Tibial nerve (tissue), 4 donors: Measurements from ENCODE around the gene PAGE5. TPM values are rescaled to one million over a fixed set of nuclear protein-coding genes. Genes with fewer than 3 reads are reported as not detected.
A peak's percentile ranks its signal among the peaks of the same experiment; 100 is the strongest.

ENCODE experiments used
- DNase-seq, 2 donors: peaks; one replicate each; pipeline ENCODE4 v3.0.0-alpha.2; 2019; ENCODE audit warnings: low spot score in 2 of 2
- H3K27ac ChIP-seq, 4 donors: fragments of 200-600 bp; sonication (generic) in 3 of 4; one replicate each; pipeline ENCODE4 v1.5.1; 2017 to 2019; ENCODE audit warnings: mild to moderate bottlenecking in 1 of 4
- H3K27me3 ChIP-seq, 2 donors: fragments of 200-600 bp; sonication (generic) in 1 of 2; one replicate each; pipeline versions ENCODE4 v1.5.1 to v1.6.0; 2017 to 2019
- H3K36me3 ChIP-seq, 3 donors: fragments of 200-600 bp; sonication (generic); one replicate each; pipeline ENCODE4 v1.5.1; 2018 to 2019
- H3K4me1 ChIP-seq, 4 donors: fragments of 200-600 bp; sonication (generic) in 3 of 4; one replicate each; pipeline ENCODE4 v1.5.1; 2017 to 2019
- H3K4me3 ChIP-seq, 4 donors: fragments of 200-600 bp; sonication (generic) in 3 of 4; one replicate each; pipeline ENCODE4 v1.5.1; 2017 to 2019; ENCODE audit warnings: mild to moderate bottlenecking in 1 of 4, moderate library complexity in 1 of 4
- H3K9me3 ChIP-seq, 4 donors: fragments of 200-600 bp; sonication (generic) in 3 of 4; one replicate each; pipeline ENCODE4 v1.5.1; 2017 to 2019
- EP300 ChIP-seq, 2 donors: sonication (generic); formaldehyde crosslinking; IDR thresholded peaks; one replicate each; pipeline ENCODE4 v1.6.1; 2017; ENCODE audit warnings: antibody characterized with exemption in 2 of 2, mild to moderate bottlenecking in 1 of 2
- POLR2A ChIP-seq, 2 donors: fragments of 450-650 bp; IDR thresholded peaks; one replicate each; pipeline ENCODE4 v1.6.1; 2017; ENCODE audit warnings: antibody characterized with exemption in 2 of 2, mild to moderate bottlenecking in 2 of 2, moderate library complexity in 2 of 2
- WGBS, 2 donors: methylation state at CpG; one replicate each; pipeline ENCODE4 v1.1.5; 2018; 5-methylcytosine and 5-hydroxymethylcytosine counted together
- total RNA-seq, 4 donors: library from RNA; depleted of rRNA; stranded (reverse); fragments of >200 nt; gene quantifications; one replicate each; pipeline ENCODE4 v1.1.0, GENCODE V29; 2016
- TF ChIP-seq, protein P1 (sequence below), 5 experiments: fragments of 200-600 bp in 3 of 5; fragments of 450-650 bp in 2 of 5; sonication (generic) in 3 of 5; IDR thresholded peaks; one replicate each; pipeline ENCODE4 v1.5.1; 2016 to 2019; ENCODE audit warnings: antibody characterized with exemption in 5 of 5, mild to moderate bottlenecking in 3 of 5, moderate library complexity in 2 of 5

The PAGE5 gene, protein sequence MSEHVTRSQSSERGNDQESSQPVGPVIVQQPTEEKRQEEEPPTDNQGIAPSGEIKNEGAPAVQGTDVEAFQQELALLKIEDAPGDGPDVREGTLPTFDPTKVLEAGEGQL
- not detected for total RNA-seq

DNA sequence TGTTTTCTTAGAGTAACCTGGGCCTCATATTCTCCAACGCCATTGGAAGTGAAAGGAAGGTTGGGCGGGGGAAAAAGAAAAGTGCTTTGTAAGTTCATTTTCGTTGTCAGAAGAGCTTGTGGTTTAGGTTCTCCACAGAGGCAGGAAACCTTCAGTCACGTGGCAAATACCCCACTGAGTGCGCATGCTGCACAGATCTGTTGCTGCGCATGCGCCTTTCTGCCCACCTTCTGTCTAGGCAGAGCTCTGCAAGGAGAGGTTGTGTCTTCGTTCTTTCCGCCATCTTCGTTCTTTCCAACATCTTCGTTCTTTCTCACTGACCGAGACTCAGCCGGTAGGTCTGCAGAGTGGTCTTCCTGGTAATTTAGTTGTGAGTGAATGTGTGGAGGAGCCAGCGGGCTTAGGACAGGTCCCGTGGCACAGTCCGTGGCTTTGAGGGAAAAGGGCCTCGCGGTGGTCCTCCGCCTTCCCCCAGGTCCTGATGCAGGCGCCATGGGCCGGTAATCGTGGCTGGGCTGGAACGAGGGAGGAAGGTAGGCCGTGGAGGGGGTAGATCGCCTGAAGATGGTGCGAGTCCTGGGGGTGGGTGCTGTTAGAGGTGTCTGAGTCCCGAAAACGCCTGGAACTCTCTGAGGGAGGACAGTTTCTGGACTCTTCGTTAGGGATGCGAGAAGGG is at the start of gene PAGE5:
PAGE5 (plus strand) TSS at position 228 of the 676 bp plus-strand sequence. CDS start 1,037 bp downstream, outside the sequence.
- no peak for DNase-seq
- Histone ChIP-seq H3K27ac (no peak within 1 kb of the TSS), H3K9me3 (no peaks in the 10 kb centered on the region), H3K4me1 (no peaks in the 10 kb centered on the region), H3K36me3 (no peaks in the 10 kb centered on the region), H3K27me3 (peaks cover 0 to 10% of the 10 kb centered on the region in 2 donors), H3K4me3 (no peak within 1 kb of the TSS)
- TF ChIP-seq, protein P1, sequence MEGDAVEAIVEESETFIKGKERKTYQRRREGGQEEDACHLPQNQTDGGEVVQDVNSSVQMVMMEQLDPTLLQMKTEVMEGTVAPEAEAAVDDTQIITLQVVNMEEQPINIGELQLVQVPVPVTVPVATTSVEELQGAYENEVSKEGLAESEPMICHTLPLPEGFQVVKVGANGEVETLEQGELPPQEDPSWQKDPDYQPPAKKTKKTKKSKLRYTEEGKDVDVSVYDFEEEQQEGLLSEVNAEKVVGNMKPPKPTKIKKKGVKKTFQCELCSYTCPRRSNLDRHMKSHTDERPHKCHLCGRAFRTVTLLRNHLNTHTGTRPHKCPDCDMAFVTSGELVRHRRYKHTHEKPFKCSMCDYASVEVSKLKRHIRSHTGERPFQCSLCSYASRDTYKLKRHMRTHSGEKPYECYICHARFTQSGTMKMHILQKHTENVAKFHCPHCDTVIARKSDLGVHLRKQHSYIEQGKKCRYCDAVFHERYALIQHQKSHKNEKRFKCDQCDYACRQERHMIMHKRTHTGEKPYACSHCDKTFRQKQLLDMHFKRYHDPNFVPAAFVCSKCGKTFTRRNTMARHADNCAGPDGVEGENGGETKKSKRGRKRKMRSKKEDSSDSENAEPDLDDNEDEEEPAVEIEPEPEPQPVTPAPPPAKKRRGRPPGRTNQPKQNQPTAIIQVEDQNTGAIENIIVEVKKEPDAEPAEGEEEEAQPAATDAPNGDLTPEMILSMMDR (IDR thresholded peaks at IDR 0.05) = no peak
- TF ChIP-seq EP300 (IDR thresholded peaks at IDR 0.05) = no peak
- WGBS, 2 donors = 84 to 88% methylated on average over 30 of the region's 30 CpGs

DNA sequence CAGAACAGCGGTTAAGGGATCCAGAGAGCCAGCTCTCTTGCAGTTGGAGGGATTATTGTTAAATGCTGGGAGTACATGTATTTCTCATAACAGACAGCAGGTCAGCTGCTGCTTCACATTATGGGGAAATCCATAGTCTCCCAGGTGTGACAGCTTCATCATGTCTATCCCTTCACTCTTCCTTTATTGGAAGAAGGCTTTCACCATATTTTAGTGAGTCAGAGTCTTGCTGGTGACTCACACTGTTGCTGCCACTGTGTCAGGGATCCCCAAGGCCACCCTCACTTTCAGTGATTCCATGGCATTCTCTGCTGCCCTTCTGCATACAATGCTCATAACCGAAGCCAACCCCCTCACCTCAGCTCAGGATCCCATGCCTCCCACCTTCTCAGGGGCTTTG is 32.9 kb upstream of the PAGE5 start:
- no peaks in the 10 kb centered on the region for H3K4me1 ChIP-seq
- H3K27ac ChIP-seq = no peak overlapping the region
- no peaks in the 10 kb centered on the region for H3K36me3 ChIP-seq
- no peaks in the 10 kb centered on the region for H3K9me3 ChIP-seq
- peaks cover 0 to 3% of the 10 kb centered on the region in 2 donors for H3K27me3 ChIP-seq
- H3K4me3 ChIP-seq = no peak overlapping the region
- DNase-seq = no peak
- 80 to 94% methylated on average over 2 of the region's 2 CpGs for whole genome bisulfite sequencing, 2 donors
- TF ChIP-seq EP300 (IDR thresholded peaks at IDR 0.05) (no peak), POLR2A (IDR thresholded peaks at IDR 0.05) (no peak)
- TF ChIP-seq, protein P1 (IDR thresholded peaks at IDR 0.05) = no peak

DNA sequence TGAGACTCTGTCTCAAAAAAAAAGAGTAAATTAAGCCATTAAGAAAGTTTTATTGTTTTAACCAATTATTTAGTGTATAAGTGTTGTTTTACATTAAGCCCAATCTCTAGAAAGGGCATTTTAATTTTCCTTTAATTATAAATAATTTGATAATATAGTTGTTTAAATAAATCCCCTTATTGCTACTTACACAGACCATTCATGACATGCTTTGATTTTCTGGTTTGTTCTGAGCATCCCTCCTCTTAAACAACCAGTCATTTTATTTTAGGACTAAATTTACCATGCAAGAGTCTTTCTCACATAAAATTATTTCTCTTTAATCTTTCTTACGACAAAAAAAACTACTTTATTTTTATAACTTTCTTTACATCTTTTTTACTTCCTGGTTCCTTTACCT is 23.5 kb upstream of the PAGE5 start:
- WGBS, 2 donors = 61 to 100% methylated on average over 1 of the region's 1 CpG
- no peak overlapping the region for H3K27ac ChIP-seq
- no peak for TF ChIP-seq POLR2A (IDR thresholded peaks at IDR 0.05)
- TF ChIP-seq, protein P1 (IDR thresholded peaks at IDR 0.05) = no peak
- no peak for TF ChIP-seq EP300 (IDR thresholded peaks at IDR 0.05)

DNA sequence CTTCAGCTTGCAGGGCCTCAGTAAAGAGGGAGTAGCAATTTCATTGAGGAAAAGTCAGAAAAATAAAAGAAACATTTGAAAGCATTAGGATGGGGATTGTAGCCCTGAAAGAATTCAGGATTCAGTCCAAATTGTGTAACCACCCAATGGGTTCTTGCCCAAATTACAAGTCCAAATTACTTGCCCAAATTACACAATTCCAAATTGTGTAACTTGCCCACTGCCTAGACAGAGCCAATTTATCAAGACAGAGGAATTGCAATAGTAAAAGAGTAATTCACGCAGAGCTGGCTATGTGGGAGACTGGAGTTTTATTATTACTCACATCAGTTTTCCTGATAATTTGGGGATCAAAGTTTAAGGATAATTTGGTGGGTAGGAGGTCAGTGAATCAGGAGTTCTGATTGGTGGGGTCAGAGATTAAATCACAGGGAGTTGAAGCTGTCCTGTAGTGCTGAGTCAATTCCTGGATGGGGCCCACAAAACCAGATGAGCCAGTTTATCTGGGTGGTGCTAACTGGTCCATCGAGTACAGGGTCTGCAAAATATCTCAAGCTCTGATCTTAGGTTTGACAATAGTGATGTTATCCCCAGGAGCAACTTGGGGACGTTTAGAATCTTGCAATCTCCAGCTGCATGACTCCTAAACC is 18.1 kb upstream of the PAGE5 start:
- H3K27ac ChIP-seq = no peak overlapping the region
- H3K9me3 ChIP-seq = no peaks in the 10 kb centered on the region
- 34 to 85% methylated on average over 1 to 3 of the region's 3 CpGs for WGBS, 2 donors
- H3K4me3 ChIP-seq = no peak overlapping the region
- no peak for DNase-seq
- no peaks in the 10 kb centered on the region for H3K27me3 ChIP-seq
- no peaks in the 10 kb centered on the region for H3K4me1 ChIP-seq
- no peaks in the 10 kb centered on the region for H3K36me3 ChIP-seq
- TF ChIP-seq, protein P1 (IDR thresholded peaks at IDR 0.05) = no peak
- no peak for TF ChIP-seq POLR2A (IDR thresholded peaks at IDR 0.05)
- peak in 1 of 2 donors; percentile 12 for TF ChIP-seq EP300 (IDR thresholded peaks at IDR 0.05)

More for the DNA sequence above, 23.5 kb upstream of the PAGE5 start:
- Histone ChIP-seq H3K4me3 (no peak overlapping the region), H3K27me3 (no peaks in the 10 kb centered on the region), H3K9me3 (no peaks in the 10 kb centered on the region), H3K36me3 (no peaks in the 10 kb centered on the region), H3K4me1 (no peaks in the 10 kb centered on the region)
- no peak for DNase-seq
